SK-N-SH treated with all-trans-retinoic acid at 6 μM for 48 hours (cell line): ENCODE results near the gene BACE1.

Experiments
- ATAC-seq: fragments of 200-7000 bp; cut with Tn5 transposase; 3 replicates; pipeline ENCODE4 v1.9.1; 2020; ENCODE audit warnings: mild to moderate bottlenecking, moderate library complexity
- ARNTL ChIP-seq: fragments of 450-650 bp; formaldehyde crosslinking; IDR thresholded peaks from 2 replicates; pipeline ENCODE4 v1.5.0; 2020; ENCODE audit warnings: low read depth, mild to moderate bottlenecking, moderate library complexity, borderline replicate concordance
- BACH2 ChIP-seq: fragments of 250-450 bp; sonication (Bioruptor Pico); IDR thresholded peaks from 2 replicates; pipeline ENCODE4 v1.9.0; 2021; ENCODE audit warnings: mild to moderate bottlenecking, borderline replicate concordance
- CREB5 ChIP-seq: fragments of 250-450 bp; sonication (Bioruptor Pico); IDR thresholded peaks from 2 replicates; pipeline ENCODE4 v1.5.1; 2020; ENCODE audit warnings: low read depth, mild to moderate bottlenecking, moderate library complexity
- CSDC2 ChIP-seq: fragments of 250-450 bp; sonication (Bioruptor Pico); IDR thresholded peaks from 2 replicates; pipeline ENCODE4 v1.5.0; 2020; ENCODE audit warnings: mild to moderate bottlenecking, moderate library complexity
- CSRNP3 ChIP-seq: fragments of 250-450 bp; sonication (Bioruptor Pico); IDR thresholded peaks from 2 replicates; pipeline ENCODE4 v1.5.1; 2021; ENCODE audit warnings: mild to moderate bottlenecking, moderate library complexity
- ESRRG ChIP-seq: fragments of 250-450 bp; sonication (Bioruptor Pico); IDR thresholded peaks from 2 replicates; pipeline ENCODE4 v1.6.1; 2021; ENCODE audit warnings: mild to moderate bottlenecking
- OSR1 ChIP-seq: fragments of 250-450 bp; sonication (Bioruptor Pico); IDR thresholded peaks from 2 replicates; pipeline ENCODE4 v1.8.0; 2022; ENCODE audit warnings: moderate library complexity, mild to moderate bottlenecking, inconsistent platforms
- PATZ1 ChIP-seq: fragments of 250-450 bp; sonication (Bioruptor Pico); IDR thresholded peaks from 2 replicates; pipeline ENCODE4 v1.8.0; 2020; ENCODE audit warnings: mild to moderate bottlenecking, moderate library complexity, borderline replicate concordance
- POU6F1 ChIP-seq: fragments of 250-450 bp; sonication (Bioruptor Pico); IDR thresholded peaks from 2 replicates; pipeline ENCODE4 v1.8.0; 2021; ENCODE audit warnings: low read depth, mild to moderate bottlenecking, moderate library complexity, borderline replicate concordance
- PPARA ChIP-seq: fragments of 250-450 bp; sonication (Bioruptor Pico); IDR thresholded peaks from 2 replicates; pipeline ENCODE4 v1.5.0; 2020; ENCODE audit warnings: mild to moderate bottlenecking, borderline replicate concordance
- SNAI2 ChIP-seq: fragments of 250-450 bp; sonication (Bioruptor Pico); IDR thresholded peaks from 2 replicates; pipeline ENCODE4 v1.5.0; 2020; ENCODE audit warnings: mild to moderate bottlenecking, moderate library complexity
- TOX ChIP-seq: fragments of 250-450 bp; sonication (Bioruptor Pico); IDR thresholded peaks from 2 replicates; pipeline ENCODE4 v1.8.0; 2021; ENCODE audit warnings: mild to moderate bottlenecking, moderate library complexity, borderline replicate concordance
- TSHZ2 ChIP-seq: fragments of 250-450 bp; sonication (Bioruptor Pico); IDR thresholded peaks from 2 replicates; pipeline ENCODE4 v1.5.0; 2020; ENCODE audit warnings: mild to moderate bottlenecking, moderate library complexity
- ZC3H10 ChIP-seq: fragments of 250-450 bp; sonication (Bioruptor Pico); IDR thresholded peaks from 2 replicates; pipeline ENCODE4 v1.5.1; 2021; ENCODE audit warnings: mild to moderate bottlenecking, moderate library complexity
- ZFP3 ChIP-seq: fragments of 250-450 bp; sonication (Bioruptor Pico); IDR thresholded peaks from 2 replicates; pipeline ENCODE4 v1.5.0; 2020; ENCODE audit warnings: mild to moderate bottlenecking, moderate library complexity
- ZFP30 ChIP-seq: fragments of 450-650 bp; formaldehyde crosslinking; IDR thresholded peaks from 2 replicates; pipeline ENCODE4 v1.5.0; 2022; ENCODE audit warnings: mild to moderate bottlenecking, moderate library complexity
- ZNF565 ChIP-seq: fragments of 450-650 bp; formaldehyde crosslinking; conservative IDR thresholded peaks from 2 replicates; pipeline ENCODE4 v1.5.0; 2020; ENCODE audit warnings: low read depth, mild to moderate bottlenecking, moderate library complexity
- ZNF70 ChIP-seq: fragments of 450-650 bp; formaldehyde crosslinking; IDR thresholded peaks from 2 replicates; pipeline ENCODE4 v1.5.0; 2020; ENCODE audit warnings: mild to moderate bottlenecking, moderate library complexity
- ZNF8 ChIP-seq: fragments of 450-650 bp; formaldehyde crosslinking; IDR thresholded peaks from 2 replicates; pipeline ENCODE4 v1.5.0; 2020; ENCODE audit warnings: mild to moderate bottlenecking, moderate library complexity

Gene BACE1

GRCh38 chr11:117295438-117296137 is 20.5 kb downstream of the BACE1 start:
- ATAC-seq, result no peak
- no peak for TF ChIP-seq POU6F1 (CRISPR knock-in tag)

- no peak for ATAC-seq
- TF ChIP-seq CSDC2 (CRISPR knock-in tag) (no peak), ZNF565 (CRISPR knock-in tag) (no peak), CSRNP3 (CRISPR knock-in tag) (no peak), ZC3H10 (CRISPR knock-in tag) (no peak)
- TF ChIP-seq, all 23 proteins: peak for 0
Observed at GRCh38 chr11:117292616-117293015, 23.4 kb downstream of the BACE1 start.

GRCh38 chr11:117290809-117291396 is 25.2 kb downstream of the BACE1 start, which contains the start of gene BACE1-AS:
BACE1-AS (plus strand) TSS chr11:117291346.
- TF ChIP-seq CSRNP3 (CRISPR knock-in tag), result no peak
- TF ChIP-seq OSR1 (CRISPR knock-in tag), result no peak
- TF ChIP-seq ZC3H10 (CRISPR knock-in tag), result no peak
- TF ChIP-seq PPARA (CRISPR knock-in tag), result no peak
- no peak for TF ChIP-seq TSHZ2 (CRISPR knock-in tag)
- TF ChIP-seq ZNF70 (CRISPR knock-in tag), result no peak
- TF ChIP-seq ZFP30 (CRISPR knock-in tag), result no peak
- no peak for TF ChIP-seq ARNTL
- no peak for TF ChIP-seq SNAI2 (CRISPR knock-in tag)

GRCh38 chr11:117289795-117290194 is 26.3 kb downstream of the BACE1 start:
- TF ChIP-seq ZNF8 (CRISPR knock-in tag) (no peak), ARNTL (no peak), SNAI2 (CRISPR knock-in tag) (no peak), PATZ1 (CRISPR knock-in tag) (no peak), CREB5 (CRISPR knock-in tag) (no peak), TSHZ2 (CRISPR knock-in tag) (no peak), ZFP3 (no peak), TOX (no peak), ESRRG (no peak), ZNF70 (CRISPR knock-in tag) (no peak), PPARA (CRISPR knock-in tag) (no peak), ZC3H10 (CRISPR knock-in tag) (no peak), BACH2 (CRISPR knock-in tag) (no peak)
- TF ChIP-seq, all 23 proteins: peak for 0
- no peak for ATAC-seq

More at GRCh38 chr11:117290809-117291396, 25.2 kb downstream of the BACE1 start, which contains the start of gene BACE1-AS:
- ATAC-seq, result no peak
